ENCODE measurements around the gene TRIM5.
"Not testable (repeated sequence)": the region's sequence is repeated elsewhere in the genome, so short reads cannot be mapped to it uniquely, and the experiment has no call there.

The TRIM5 gene

DNA sequence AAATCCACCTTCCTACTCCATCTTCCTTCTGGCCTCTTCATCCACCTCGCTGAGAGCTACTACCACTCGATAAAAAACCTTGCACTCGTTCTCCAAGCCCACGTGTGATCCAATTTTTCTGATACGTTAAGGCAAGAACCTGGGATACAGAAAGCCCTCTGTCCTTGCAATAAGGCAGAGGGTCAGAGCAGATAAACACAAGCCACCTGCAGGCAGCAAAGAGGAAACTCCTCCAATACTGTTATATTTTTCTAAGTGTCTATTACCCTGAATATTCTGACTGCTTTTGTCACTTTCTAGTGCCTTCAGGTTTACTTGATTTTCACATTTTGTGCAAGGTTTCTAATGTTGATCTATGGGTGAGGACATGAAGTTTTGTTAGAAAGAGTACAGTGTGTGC lies 26.6 kb downstream of the TRIM5 start:
- TF ChIP-seq, protein P1, sequence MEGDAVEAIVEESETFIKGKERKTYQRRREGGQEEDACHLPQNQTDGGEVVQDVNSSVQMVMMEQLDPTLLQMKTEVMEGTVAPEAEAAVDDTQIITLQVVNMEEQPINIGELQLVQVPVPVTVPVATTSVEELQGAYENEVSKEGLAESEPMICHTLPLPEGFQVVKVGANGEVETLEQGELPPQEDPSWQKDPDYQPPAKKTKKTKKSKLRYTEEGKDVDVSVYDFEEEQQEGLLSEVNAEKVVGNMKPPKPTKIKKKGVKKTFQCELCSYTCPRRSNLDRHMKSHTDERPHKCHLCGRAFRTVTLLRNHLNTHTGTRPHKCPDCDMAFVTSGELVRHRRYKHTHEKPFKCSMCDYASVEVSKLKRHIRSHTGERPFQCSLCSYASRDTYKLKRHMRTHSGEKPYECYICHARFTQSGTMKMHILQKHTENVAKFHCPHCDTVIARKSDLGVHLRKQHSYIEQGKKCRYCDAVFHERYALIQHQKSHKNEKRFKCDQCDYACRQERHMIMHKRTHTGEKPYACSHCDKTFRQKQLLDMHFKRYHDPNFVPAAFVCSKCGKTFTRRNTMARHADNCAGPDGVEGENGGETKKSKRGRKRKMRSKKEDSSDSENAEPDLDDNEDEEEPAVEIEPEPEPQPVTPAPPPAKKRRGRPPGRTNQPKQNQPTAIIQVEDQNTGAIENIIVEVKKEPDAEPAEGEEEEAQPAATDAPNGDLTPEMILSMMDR (IDR thresholded peaks at IDR 0.05): no peak
- H3K9me3 ChIP-seq: no peaks in the 10 kb centered on the region
- H3K36me3 ChIP-seq: peaks cover 10% of the 10 kb centered on the region
- no peak overlapping the region for H3K4me3 ChIP-seq (ENCODE audit: low read depth in 1 of 2, low read length in 1 of 2)
- H3K4me1 ChIP-seq (ENCODE audit: control insufficient read depth in 1 of 2, insufficient read depth in 1 of 2, low read depth in 1 of 2, low read length in 1 of 2): no peaks in the 10 kb centered on the region
- no peak overlapping the region for H3K27ac ChIP-seq
- H3K27me3 ChIP-seq: no peaks in the 10 kb centered on the region

DNA sequence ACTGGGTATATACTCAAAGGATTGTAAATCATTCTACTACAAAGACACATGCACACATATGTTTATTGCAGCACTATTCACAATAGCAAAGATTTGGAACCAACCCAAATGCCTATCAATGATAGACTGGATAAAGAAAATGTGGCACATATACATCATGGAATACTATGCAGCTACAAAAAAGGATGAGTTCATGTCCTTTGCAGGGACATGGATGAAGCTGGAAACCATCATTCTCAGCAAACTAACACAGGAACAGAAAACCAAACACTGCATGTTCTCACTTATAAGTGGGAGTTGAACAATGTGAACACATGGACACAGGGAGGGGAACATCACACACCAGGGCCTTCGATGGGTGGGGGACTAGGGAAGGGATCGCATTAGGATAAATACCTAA lies 27.9 kb downstream of the TRIM5 start:
- H3K36me3 ChIP-seq; H3K27ac ChIP-seq; H3K4me3 ChIP-seq (ENCODE audit: low read depth in 1 of 2, low read length in 1 of 2); H3K4me1 ChIP-seq (ENCODE audit: control insufficient read depth in 1 of 2, insufficient read depth in 1 of 2, low read depth in 1 of 2, low read length in 1 of 2); H3K27me3 ChIP-seq; H3K9me3 ChIP-seq: not testable (repeated sequence)

DNA sequence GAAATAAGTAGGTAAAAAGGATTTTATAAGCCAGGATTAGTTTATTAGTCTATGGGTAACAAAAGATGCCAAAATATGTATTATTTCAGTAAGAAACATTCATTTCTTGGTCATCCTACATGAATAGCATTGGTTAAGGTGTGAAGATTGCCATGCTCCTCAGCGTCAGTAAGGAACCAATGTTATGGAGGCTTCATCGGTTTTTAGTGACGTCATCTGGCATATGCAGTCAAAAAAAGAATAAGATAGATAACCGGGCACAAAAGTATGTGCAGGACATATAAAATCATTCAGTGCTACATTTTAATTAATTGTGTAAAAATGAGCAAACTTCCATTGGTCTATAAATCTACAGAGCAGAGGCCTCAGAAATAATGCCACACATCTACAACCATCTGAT lies 29.4 kb downstream of the TRIM5 start:
- Histone ChIP-seq H3K27me3 (no peaks in the 10 kb centered on the region), H3K4me3 (ENCODE audit: low read depth in 1 of 2, low read length in 1 of 2) (no peak overlapping the region), H3K27ac (no peak overlapping the region), H3K9me3 (no peaks in the 10 kb centered on the region), H3K4me1 (ENCODE audit: control insufficient read depth in 1 of 2, insufficient read depth in 1 of 2, low read depth in 1 of 2, low read length in 1 of 2) (no peaks in the 10 kb centered on the region), H3K36me3 (no peaks in the 10 kb centered on the region)
- TF ChIP-seq, protein P1 (IDR thresholded peaks at IDR 0.05): no peak

DNA sequence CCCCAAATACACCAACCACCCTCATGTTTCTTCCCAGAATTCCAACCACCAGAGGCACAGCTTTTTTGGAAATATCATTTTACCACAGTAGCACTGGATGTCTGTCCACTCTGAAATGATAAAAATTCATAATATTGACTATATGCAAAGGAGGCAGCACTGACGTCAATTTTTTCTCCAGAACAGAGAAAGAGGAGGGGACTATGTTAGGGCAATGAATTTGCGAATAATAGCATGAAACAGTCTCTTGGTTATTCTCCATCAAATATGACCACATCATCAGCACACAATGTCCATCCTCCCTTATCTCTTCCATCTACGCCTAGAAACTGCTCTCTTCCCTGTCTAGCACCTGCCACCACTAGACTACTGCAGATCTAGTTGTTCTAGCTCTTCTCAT lies 38.7 kb downstream of the TRIM5 start:
- peaks cover 34% of the 10 kb centered on the region for H3K36me3 ChIP-seq
- H3K4me3 ChIP-seq (ENCODE audit: low read depth in 1 of 2, low read length in 1 of 2): no peak overlapping the region
- TF ChIP-seq, protein P1 (IDR thresholded peaks at IDR 0.05): no peak
- no peaks in the 10 kb centered on the region for H3K9me3 ChIP-seq
- no peaks in the 10 kb centered on the region for H3K4me1 ChIP-seq (ENCODE audit: control insufficient read depth in 1 of 2, insufficient read depth in 1 of 2, low read depth in 1 of 2, low read length in 1 of 2)
- H3K27ac ChIP-seq: no peak overlapping the region
- no peaks in the 10 kb centered on the region for H3K27me3 ChIP-seq

DNA sequence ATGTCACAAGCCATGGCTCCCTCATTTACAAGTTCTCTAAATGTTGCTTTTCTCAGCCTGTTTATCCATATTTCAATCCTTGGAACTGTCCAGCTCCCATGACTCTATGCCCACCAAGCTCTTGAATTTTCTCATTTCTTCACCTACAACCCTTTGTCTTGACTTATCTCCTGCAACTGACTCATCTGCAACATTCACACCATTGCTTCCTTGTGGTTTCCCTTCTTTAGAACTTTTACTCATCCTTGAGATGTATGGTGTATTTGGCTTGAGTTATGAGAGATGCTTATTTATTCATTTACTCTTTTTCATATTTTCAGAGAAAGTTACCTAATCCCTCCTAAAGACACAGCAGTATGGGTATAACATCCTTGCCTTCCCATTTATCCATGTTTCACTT lies 41.3 kb downstream of the TRIM5 start:
- Histone ChIP-seq H3K9me3 (no peaks in the 10 kb centered on the region), H3K27me3 (no peaks in the 10 kb centered on the region), H3K4me1 (ENCODE audit: control insufficient read depth in 1 of 2, insufficient read depth in 1 of 2, low read depth in 1 of 2, low read length in 1 of 2) (no peaks in the 10 kb centered on the region), H3K36me3 (peaks cover 35% of the 10 kb centered on the region), H3K27ac (no peak overlapping the region), H3K4me3 (ENCODE audit: low read depth in 1 of 2, low read length in 1 of 2) (no peak overlapping the region)
- TF ChIP-seq, protein P1 (IDR thresholded peaks at IDR 0.05): no peak

DNA sequence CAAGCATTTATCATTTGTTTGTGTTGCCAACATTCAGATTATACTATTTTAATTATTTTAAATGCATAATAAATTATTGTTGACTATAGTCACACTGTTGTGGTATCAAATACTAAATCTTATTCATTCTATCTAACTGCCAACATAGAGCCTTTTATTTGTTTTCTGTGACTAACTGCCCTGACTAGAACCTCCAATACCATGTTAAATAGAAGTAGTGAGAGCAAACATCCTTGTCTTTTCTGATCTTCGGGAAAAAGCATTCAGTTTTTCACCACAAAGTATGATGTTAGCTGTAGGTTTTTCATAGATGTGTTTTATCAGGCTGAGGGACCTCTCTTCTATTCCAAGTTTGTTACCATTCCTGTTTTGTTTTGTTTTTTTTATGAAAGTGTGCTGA lies 44.9 kb downstream of the TRIM5 start:
- H3K36me3 ChIP-seq: peaks cover 57% of the 10 kb centered on the region
- TF ChIP-seq, protein P1 (IDR thresholded peaks at IDR 0.05): no peak

More for the DNA sequence above, 44.9 kb downstream of the TRIM5 start:
- H3K4me1 ChIP-seq (ENCODE audit: control insufficient read depth in 1 of 2, insufficient read depth in 1 of 2, low read depth in 1 of 2, low read length in 1 of 2): no peaks in the 10 kb centered on the region
- H3K4me3 ChIP-seq (ENCODE audit: low read depth in 1 of 2, low read length in 1 of 2): no peak overlapping the region
- H3K9me3 ChIP-seq: no peaks in the 10 kb centered on the region
- H3K27ac ChIP-seq: no peak overlapping the region
- H3K27me3 ChIP-seq: no peaks in the 10 kb centered on the region
